ENCODE results near the gene TMEM178B. TPM values are rescaled to one million over a fixed set of nuclear protein-coding genes. Genes with fewer than 3 reads are reported as not detected.
"Not testable (repeated sequence)": the region's sequence is repeated elsewhere in the genome, so short reads cannot be mapped to it uniquely, and the experiment has no call there.

Gene TMEM178B
- total RNA-seq: under 1 TPM in 4 of 6 experiments, not detected in 2; under 0.01 to 0.53 (median 0.13) TPM
- long read RNA-seq: 0 reads

DNA sequence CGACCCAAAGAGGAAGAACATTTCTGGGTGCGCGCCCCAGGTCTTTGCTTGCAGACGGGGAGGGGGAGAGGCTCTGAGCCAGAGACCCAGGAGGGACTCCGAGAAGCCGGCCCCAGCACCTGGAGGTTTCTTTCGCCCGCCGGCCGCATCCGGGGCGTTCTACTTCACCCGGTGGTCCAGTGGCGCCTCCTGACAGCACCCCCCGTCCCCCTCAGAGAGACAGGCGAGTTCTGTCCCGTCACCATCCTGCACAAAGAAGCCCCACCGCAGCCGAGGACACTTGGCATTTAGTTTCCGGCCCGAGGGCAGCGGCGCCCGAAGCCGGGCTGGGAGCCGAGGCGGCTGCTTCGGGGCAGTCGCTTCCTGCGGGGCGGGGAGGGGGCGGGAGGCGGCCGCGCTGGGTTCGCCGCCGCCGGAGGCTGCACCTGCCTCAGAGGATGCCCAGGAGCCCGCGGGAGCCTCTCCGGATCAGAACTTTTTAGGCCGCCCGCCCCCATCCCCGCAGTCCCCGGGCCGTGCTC is at the start of gene TMEM178B:
TSS of gene TMEM178B (plus strand) at position 424 of the 521 bp plus-strand sequence.
- peak in 1 of 4 donors; percentile 16 for ATAC-seq
- Histone ChIP-seq H3K27me3 (peaks cover 13 to 21% of the 10 kb centered on the region in 2 donors), H3K4me1 (peaks cover 0 to 34% (median 4%) of the 10 kb centered on the region in 4 donors), H3K36me3 (no peaks in the 10 kb centered on the region), H3K27ac (no peak within 1 kb of the TSS), H3K9me3 (no peaks in the 10 kb centered on the region), H3K4me3 (peak within 1 kb of the TSS; percentile 32 to 51 (median 36))
- TF ChIP-seq, protein P1, sequence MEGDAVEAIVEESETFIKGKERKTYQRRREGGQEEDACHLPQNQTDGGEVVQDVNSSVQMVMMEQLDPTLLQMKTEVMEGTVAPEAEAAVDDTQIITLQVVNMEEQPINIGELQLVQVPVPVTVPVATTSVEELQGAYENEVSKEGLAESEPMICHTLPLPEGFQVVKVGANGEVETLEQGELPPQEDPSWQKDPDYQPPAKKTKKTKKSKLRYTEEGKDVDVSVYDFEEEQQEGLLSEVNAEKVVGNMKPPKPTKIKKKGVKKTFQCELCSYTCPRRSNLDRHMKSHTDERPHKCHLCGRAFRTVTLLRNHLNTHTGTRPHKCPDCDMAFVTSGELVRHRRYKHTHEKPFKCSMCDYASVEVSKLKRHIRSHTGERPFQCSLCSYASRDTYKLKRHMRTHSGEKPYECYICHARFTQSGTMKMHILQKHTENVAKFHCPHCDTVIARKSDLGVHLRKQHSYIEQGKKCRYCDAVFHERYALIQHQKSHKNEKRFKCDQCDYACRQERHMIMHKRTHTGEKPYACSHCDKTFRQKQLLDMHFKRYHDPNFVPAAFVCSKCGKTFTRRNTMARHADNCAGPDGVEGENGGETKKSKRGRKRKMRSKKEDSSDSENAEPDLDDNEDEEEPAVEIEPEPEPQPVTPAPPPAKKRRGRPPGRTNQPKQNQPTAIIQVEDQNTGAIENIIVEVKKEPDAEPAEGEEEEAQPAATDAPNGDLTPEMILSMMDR (IDR thresholded peaks at IDR 0.05): no peak
- no peak for TF ChIP-seq POLR2A (IDR thresholded peaks at IDR 0.05)
- intact Hi-C loops (cut with DNase I): no loop called here
- WGBS (ENCODE audit: insufficient coverage, low coverage, low lambda C conversion rate, missing lambda C conversion rate): 0% methylated on average over 15 of the region's 47 CpGs
- DNase-seq: no peak

DNA sequence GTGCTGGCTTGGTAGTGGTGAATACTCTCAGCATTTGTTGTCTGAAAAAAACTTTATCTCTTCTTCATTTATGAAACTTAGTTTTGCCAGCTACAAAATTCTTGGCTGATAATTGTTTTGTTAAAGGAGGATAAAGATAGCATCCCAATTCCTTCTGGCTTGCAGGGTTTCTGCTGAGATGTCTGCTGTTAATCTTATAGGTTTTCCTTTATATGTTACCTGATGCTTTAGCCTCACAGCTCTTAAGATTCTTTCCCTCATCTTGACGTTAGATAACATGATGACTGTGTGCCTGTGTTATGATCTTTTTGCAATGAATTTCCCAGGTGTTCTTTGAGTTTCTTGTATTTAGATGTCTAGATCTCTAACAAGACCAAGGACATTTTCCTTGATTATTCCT is 49.2 kb upstream of the TMEM178B start:
- Histone ChIP-seq H3K4me3 (no peak overlapping the region), H3K36me3 (no peaks in the 10 kb centered on the region), H3K9me3 (no peaks in the 10 kb centered on the region), H3K27ac (no peak overlapping the region), H3K4me1 (no peaks in the 10 kb centered on the region), H3K27me3 (no peaks in the 10 kb centered on the region)
- intact Hi-C loops (cut with DNase I): no loop called here
- TF ChIP-seq, protein P1 (IDR thresholded peaks at IDR 0.05): no peak
- TF ChIP-seq POLR2A (IDR thresholded peaks at IDR 0.05): no peak
- 79% methylated on average over 1 of the region's 1 CpG for WGBS (ENCODE audit: insufficient coverage, low coverage, low lambda C conversion rate, missing lambda C conversion rate)
- DNase-seq: no peak
- ATAC-seq: no peak

DNA sequence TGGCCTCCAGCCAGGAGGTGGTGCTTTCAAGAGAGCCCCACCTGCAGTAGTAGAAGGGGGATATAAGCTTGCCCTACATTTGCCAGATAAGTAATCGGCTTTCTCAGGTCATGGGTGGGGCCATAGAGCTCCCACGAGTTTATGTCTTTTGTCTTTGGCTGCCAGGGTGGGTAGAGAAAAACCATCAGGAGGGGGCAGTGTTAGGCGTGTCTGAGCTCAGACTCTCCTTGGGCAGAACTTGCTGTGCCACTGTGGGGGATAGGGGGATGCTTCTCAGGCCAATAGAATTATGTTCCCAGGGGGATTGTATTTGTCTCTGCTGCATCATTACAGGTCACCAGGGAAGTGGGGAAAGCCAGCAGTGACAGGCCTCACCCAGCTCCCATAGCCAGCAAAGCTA is 46.8 kb upstream of the TMEM178B start:
- Histone ChIP-seq H3K9me3 (no peaks in the 10 kb centered on the region), H3K4me1 (no peaks in the 10 kb centered on the region), H3K36me3 (no peaks in the 10 kb centered on the region), H3K4me3 (no peak overlapping the region), H3K27me3 (no peaks in the 10 kb centered on the region), H3K27ac (no peak overlapping the region)
- ATAC-seq: no peak
- no peak for TF ChIP-seq POLR2A (IDR thresholded peaks at IDR 0.05)
- TF ChIP-seq, protein P1 (IDR thresholded peaks at IDR 0.05): no peak
- no peak for DNase-seq
- 53% methylated on average over 2 of the region's 3 CpGs for WGBS (ENCODE audit: insufficient coverage, low coverage, low lambda C conversion rate, missing lambda C conversion rate)
- intact Hi-C loops (cut with DNase I): no loop called here

- 61% methylated on average over 3 of the region's 3 CpGs for WGBS (ENCODE audit: insufficient coverage, low coverage, low lambda C conversion rate, missing lambda C conversion rate)
- intact Hi-C loops (cut with DNase I): no loop called here
These were observed 45.1 kb upstream of the TMEM178B start for GRCh38 chr7:141028767-141029166.

GRCh38 chr7:141032539-141033323 is 41.1 kb upstream of the TMEM178B start:
- H3K4me1 ChIP-seq; DNase-seq; H3K4me3 ChIP-seq; H3K27me3 ChIP-seq; intact Hi-C loops (cut with DNase I); H3K36me3 ChIP-seq; ATAC-seq; H3K27ac ChIP-seq; H3K9me3 ChIP-seq: not testable (repeated sequence)
- 77% methylated on average over 13 of the region's 33 CpGs for WGBS (ENCODE audit: insufficient coverage, low coverage, low lambda C conversion rate, missing lambda C conversion rate)

More at GRCh38 chr7:141028767-141029166, 45.1 kb upstream of the TMEM178B start:
- no peak for DNase-seq
- Histone ChIP-seq H3K27me3 (no peaks in the 10 kb centered on the region), H3K4me1 (no peaks in the 10 kb centered on the region), H3K36me3 (no peaks in the 10 kb centered on the region), H3K9me3 (no peaks in the 10 kb centered on the region), H3K27ac (no peak overlapping the region), H3K4me3 (no peak overlapping the region)
- no peak for ATAC-seq
- no peak for TF ChIP-seq POLR2A (IDR thresholded peaks at IDR 0.05)
- TF ChIP-seq, protein P1 (IDR thresholded peaks at IDR 0.05): no peak

- H3K36me3 ChIP-seq; H3K27ac ChIP-seq; intact Hi-C loops (cut with DNase I); H3K27me3 ChIP-seq; H3K4me3 ChIP-seq; H3K9me3 ChIP-seq; ATAC-seq; DNase-seq: not testable (repeated sequence)
- peaks cover 0 to 13% (median 0%) of the 10 kb centered on the region in 4 donors for H3K4me1 ChIP-seq
- 94% methylated on average over 3 of the region's 3 CpGs for WGBS (ENCODE audit: insufficient coverage, low coverage, low lambda C conversion rate, missing lambda C conversion rate)
These were observed 35.8 kb upstream of the TMEM178B start for GRCh38 chr7:141038100-141038499.

Measured in right lobe of liver (tissue), 6 donors.